Peyer's patch (tissue), 4 donors: Measurements from ENCODE around the gene NEURL1B. TPM values are rescaled to one million over a fixed set of nuclear protein-coding genes. Genes with fewer than 3 reads are reported as not detected.

Experiments used
- DNase-seq, 3 donors: peaks; one replicate each; pipeline ENCODE4 v3.0.0-alpha.2; 2017 to 2019
- H3K27ac ChIP-seq, 4 donors: fragments of 200-600 bp; sonication (generic); one replicate each; pipeline ENCODE4 v1.5.1; 2016 to 2019
- H3K27me3 ChIP-seq, 2 donors: fragments of 200-600 bp; sonication (generic); one replicate each; pipeline ENCODE4 v1.5.1; 2019
- H3K36me3 ChIP-seq, 3 donors: fragments of 200-600 bp; sonication (generic); one replicate each; pipeline ENCODE4 v1.5.1; 2016 to 2019
- H3K4me1 ChIP-seq, 4 donors: fragments of 200-600 bp; sonication (generic); one replicate each; pipeline ENCODE4 v1.5.1; 2016 to 2019
- H3K4me3 ChIP-seq, 4 donors: fragments of 200-600 bp; sonication (generic); 1 replicate in 3 of 4; 2 replicates in 1 of 4; pipeline ENCODE4 v1.5.1; 2016 to 2019; ENCODE audit warnings: mild to moderate bottlenecking in 1 of 4
- H3K9me3 ChIP-seq, 4 donors: fragments of 200-600 bp; sonication (generic); one replicate each; pipeline ENCODE4 v1.5.1; 2016 to 2019; ENCODE audit warnings: mild to moderate bottlenecking in 1 of 4
- CTCF ChIP-seq, 6 experiments: fragments of 450-650 bp in 4 of 6; fragments of 200-600 bp in 2 of 6; sonication (generic) in 1 of 6; IDR thresholded peaks; one replicate each; pipeline ENCODE4 v1.5.1; 2017 to 2019; ENCODE audit warnings: antibody characterized with exemption in 6 of 6, mild to moderate bottlenecking in 3 of 6, moderate library complexity in 1 of 6
- POLR2A ChIP-seq, 2 donors: fragments of 450-650 bp; IDR thresholded peaks; one replicate each; pipeline ENCODE4 v1.5.1; 2017; ENCODE audit warnings: antibody characterized with exemption in 2 of 2, mild to moderate bottlenecking in 2 of 2, moderate library complexity in 2 of 2
- total RNA-seq, 4 donors: library from RNA; depleted of rRNA; stranded (reverse); fragments of >200 nt; gene quantifications; one replicate each; pipeline ENCODE4 v1.1.0, GENCODE V29; 2016

Gene NEURL1B
- total RNA-seq, 4 donors from 2014 or later: 38.8 to 97.2 (median 81.0) TPM

- peaks cover 0 to 18% (median 1%) of the 10 kb centered on the region in 4 donors for H3K4me1 ChIP-seq
- TF ChIP-seq POLR2A (IDR thresholded peaks at IDR 0.05): no peak
- peak; percentile 72 to 93 (median 91) for TF ChIP-seq CTCF (IDR thresholded peaks at IDR 0.05)
- H3K36me3 ChIP-seq: no peaks in the 10 kb centered on the region
- peak; percentile 74 to 92 (median 85) for DNase-seq
- no peaks in the 10 kb centered on the region for H3K9me3 ChIP-seq
- peak overlapping the region in 1 of 4 donors; percentile 12 for H3K27ac ChIP-seq
- H3K4me3 ChIP-seq: peak overlapping the region in 1 of 4 donors; percentile 8
- H3K27me3 ChIP-seq: no peaks in the 10 kb centered on the region
Measured at GRCh38 chr5:172716796-172717313, 75.8 kb downstream of the NEURL1B start.

GRCh38 chr5:172717481-172718195 is 76.6 kb downstream of the NEURL1B start:
- no peak for DNase-seq
- TF ChIP-seq CTCF (IDR thresholded peaks at IDR 0.05) (no peak), POLR2A (IDR thresholded peaks at IDR 0.05) (no peak)
- Histone ChIP-seq H3K4me1 (peaks cover 0 to 24% (median 1%) of the 10 kb centered on the region in 4 donors), H3K36me3 (no peaks in the 10 kb centered on the region), H3K27me3 (no peaks in the 10 kb centered on the region), H3K4me3 (no peak overlapping the region), H3K27ac (no peak overlapping the region), H3K9me3 (no peaks in the 10 kb centered on the region)

- no peaks in the 10 kb centered on the region for H3K27me3 ChIP-seq
- DNase-seq: no peak
- peaks cover 0 to 28% (median 1%) of the 10 kb centered on the region in 4 donors for H3K4me1 ChIP-seq
- H3K36me3 ChIP-seq: no peaks in the 10 kb centered on the region
- no peak for TF ChIP-seq POLR2A (IDR thresholded peaks at IDR 0.05)
- no peak for TF ChIP-seq CTCF (IDR thresholded peaks at IDR 0.05)
- no peak overlapping the region for H3K4me3 ChIP-seq
- no peaks in the 10 kb centered on the region for H3K9me3 ChIP-seq
- H3K27ac ChIP-seq: no peak overlapping the region
Measured at GRCh38 chr5:172718527-172719114, 77.6 kb downstream of the NEURL1B start.

- peaks cover 0 to 28% (median 1%) of the 10 kb centered on the region in 4 donors for H3K4me1 ChIP-seq
- no peak overlapping the region for H3K4me3 ChIP-seq
- H3K27me3 ChIP-seq: no peaks in the 10 kb centered on the region
- TF ChIP-seq CTCF (IDR thresholded peaks at IDR 0.05): no peak
- TF ChIP-seq POLR2A (IDR thresholded peaks at IDR 0.05): no peak
- no peaks in the 10 kb centered on the region for H3K9me3 ChIP-seq
- no peak overlapping the region for H3K27ac ChIP-seq
- no peaks in the 10 kb centered on the region for H3K36me3 ChIP-seq
- DNase-seq: no peak
Measured at GRCh38 chr5:172719211-172719610, 78.1 kb downstream of the NEURL1B start.

GRCh38 chr5:172720655-172721054 is 79.6 kb downstream of the NEURL1B start:
- no peaks in the 10 kb centered on the region for H3K36me3 ChIP-seq
- H3K27ac ChIP-seq: no peak overlapping the region

More at GRCh38 chr5:172720655-172721054, 79.6 kb downstream of the NEURL1B start:
- TF ChIP-seq POLR2A (IDR thresholded peaks at IDR 0.05) (no peak), CTCF (IDR thresholded peaks at IDR 0.05) (no peak)
- Histone ChIP-seq H3K4me1 (peaks cover 0 to 18% (median 0%) of the 10 kb centered on the region in 4 donors), H3K9me3 (no peaks in the 10 kb centered on the region), H3K4me3 (no peak overlapping the region), H3K27me3 (no peaks in the 10 kb centered on the region)
- no peak for DNase-seq
